ENCODE measurements around the gene NNT.
"Not testable (repeated sequence)": the region's sequence is repeated elsewhere in the genome, so short reads cannot be mapped to it uniquely, and the experiment has no call there.

NNT gene

GRCh38 chr5:43602461-43603343 is at the start of gene NNT:
TSS of gene NNT (plus strand) at chr5:43603180. CDS start at chr5:43609196, 6,016 bp downstream.
- peak; percentile 24 for DNase-seq (ENCODE audit: low read depth)

GRCh38 chr5:43553381-43553780 is 49.6 kb upstream of the NNT start:
- no peak for DNase-seq (ENCODE audit: low read depth)

GRCh38 chr5:43554497-43554896 is 48.5 kb upstream of the NNT start:
- no peak for DNase-seq (ENCODE audit: low read depth)

GRCh38 chr5:43555895-43556606 is 46.9 kb upstream of the NNT start:
- DNase-seq (ENCODE audit: low read depth): no peak

GRCh38 chr5:43556607-43556856 is 46.4 kb upstream of the NNT start:
- DNase-seq (ENCODE audit: low read depth): not testable (repeated sequence)

GRCh38 chr5:43556857-43557542 is 46.0 kb upstream of the NNT start, which contains the start of gene PAIP1:
TSS of gene PAIP1 (minus strand) at chr5:43557077. CDS start at chr5:43556846, 231 bp downstream.
- peak; percentile 76 for DNase-seq (ENCODE audit: low read depth)

- DNase-seq (ENCODE audit: low read depth): no peak
Measured at GRCh38 chr5:43560128-43560527, 42.9 kb upstream of the NNT start.

- DNase-seq (ENCODE audit: low read depth): no peak
Measured at GRCh38 chr5:43561356-43561755, 41.6 kb upstream of the NNT start.

GRCh38 chr5:43563321-43563720 is 39.7 kb upstream of the NNT start:
- DNase-seq (ENCODE audit: low read depth): no peak

GRCh38 chr5:43564289-43564850 is 38.6 kb upstream of the NNT start:
- DNase-seq (ENCODE audit: low read depth): no peak

GRCh38 chr5:43565043-43565442 is 37.9 kb upstream of the NNT start:
- no peak for DNase-seq (ENCODE audit: low read depth)

- no peak for DNase-seq (ENCODE audit: low read depth)
Measured at GRCh38 chr5:43567967-43568366, 35.0 kb upstream of the NNT start.

GRCh38 chr5:43569236-43569746 is 33.7 kb upstream of the NNT start:
- DNase-seq (ENCODE audit: low read depth): no peak

GRCh38 chr5:43570450-43571158 is 32.4 kb upstream of the NNT start:
- no peak for DNase-seq (ENCODE audit: low read depth)

- no peak for DNase-seq (ENCODE audit: low read depth)
Measured at GRCh38 chr5:43571237-43571636, 31.7 kb upstream of the NNT start.

GRCh38 chr5:43572357-43572756 is 30.6 kb upstream of the NNT start:
- DNase-seq (ENCODE audit: low read depth): no peak

- no peak for DNase-seq (ENCODE audit: low read depth)
Measured at GRCh38 chr5:43573058-43573457, 29.9 kb upstream of the NNT start.

- not testable (repeated sequence) for DNase-seq (ENCODE audit: low read depth)
Measured at GRCh38 chr5:43580402-43581210, 22.4 kb upstream of the NNT start.

- no peak for DNase-seq (ENCODE audit: low read depth)
Measured at GRCh38 chr5:43581398-43581797, 21.6 kb upstream of the NNT start.

- DNase-seq (ENCODE audit: low read depth): no peak
Measured at GRCh38 chr5:43582082-43583005, 20.6 kb upstream of the NNT start.

All from GM04504 (cell line).